Mucosa of descending colon (tissue), 3 donors: ENCODE data around the gene FAM83C. TPM values are rescaled to one million over a fixed set of nuclear protein-coding genes. Genes with fewer than 3 reads are reported as not detected.
"Not testable (repeated sequence)": the region's sequence is repeated elsewhere in the genome, so short reads cannot be mapped to it uniquely, and the experiment has no call there.

Experiments used
- ATAC-seq: fragments of 200-7000 bp; cut with Tn5 transposase; one replicate; pipeline ENCODE4 v1.9.1; 2020; ENCODE audit warnings: mild to moderate bottlenecking, moderate library complexity
- DNase-seq, 3 donors: peaks; one replicate each; pipeline ENCODE4 v3.0.0-alpha.2; 2020
- H3K36me3 ChIP-seq: fragments of 200-600 bp; one replicate; pipeline ENCODE4 v1.8.0; 2021; ENCODE audit warnings: low read depth, mild to moderate bottlenecking
- H3K4me1 ChIP-seq: fragments of 200-600 bp; one replicate; pipeline ENCODE4 v1.8.0; 2021; ENCODE audit warnings: low read depth, mild to moderate bottlenecking
- H3K4me3 ChIP-seq: fragments of 200-600 bp; one replicate; pipeline ENCODE4 v1.8.0; 2021; ENCODE audit warnings: mild to moderate bottlenecking
- H3K9me3 ChIP-seq: fragments of 200-600 bp; one replicate; pipeline ENCODE4 v1.8.0; 2021; ENCODE audit warnings: mild to moderate bottlenecking
- CTCF ChIP-seq: fragments of 200-600 bp; IDR thresholded peaks from one replicate; pipeline ENCODE4 v1.8.0; 2022; ENCODE audit warnings: antibody characterized with exemption, mild to moderate bottlenecking
- intact Hi-C, 2 donors: fragments of 100-400 bp; cut with DNase I in 1 of 2; cut with micrococcal nuclease in 1 of 2; formaldehyde crosslinking; loops; one replicate each; pipeline versions ENCODE4 v1.11.0 to v1.11.1; 2022; cut with DNase I, micrococcal nuclease
- total RNA-seq, 3 donors: library from RNA; stranded (reverse); fragmentation: NEBNext Ultra II Directional in 2 of 3; extraction: Animal tissue kit (Norgen Biotek cat#: 25700) in 2 of 3; gene quantifications; one replicate each; pipeline versions ENCODE4 v1.2.1 to v1.2.4, GENCODE V29; 2021 to 2023
- donor health status: DM: no; HTN: no; CAD: no; lungs with moderate emphysema.
- donor health status: DM: no; HTN: no; CAD: no.
- donor health status: DM: no; HTN: yes; CAD: no.

FAM83C gene
- total RNA-seq, 3 donors from 2014 or later, result 0.13 to 0.41 TPM; not detected in 1

- Histone ChIP-seq H3K4me3 (no peak overlapping the region), H3K4me1 (peaks cover 12% of the 10 kb centered on the region), H3K9me3 (no peaks in the 10 kb centered on the region), H3K36me3 (no peaks in the 10 kb centered on the region)
- intact Hi-C loops, result no loop called here
- DNase-seq (no peak), ATAC-seq (peak; percentile 77)
- TF ChIP-seq CTCF, result no peak
Observed at GRCh38 chr20:35263532-35264341, 28.5 kb downstream of the FAM83C start.

- intact Hi-C loops, H3K36me3 ChIP-seq, H3K9me3 ChIP-seq, H3K4me3 ChIP-seq: not testable (repeated sequence)
- DNase-seq (peak in 1 of 3 donors; percentile 42), ATAC-seq (peak; percentile 87)
- peaks cover 12% of the 10 kb centered on the region for H3K4me1 ChIP-seq
Observed at GRCh38 chr20:35262731-35263531, 29.3 kb downstream of the FAM83C start.

- H3K9me3 ChIP-seq, intact Hi-C loops, ATAC-seq, H3K36me3 ChIP-seq, DNase-seq, H3K4me3 ChIP-seq: not testable (repeated sequence)
- peaks cover 12% of the 10 kb centered on the region for H3K4me1 ChIP-seq
Observed at GRCh38 chr20:35262321-35262720, 29.9 kb downstream of the FAM83C start.

DNA sequence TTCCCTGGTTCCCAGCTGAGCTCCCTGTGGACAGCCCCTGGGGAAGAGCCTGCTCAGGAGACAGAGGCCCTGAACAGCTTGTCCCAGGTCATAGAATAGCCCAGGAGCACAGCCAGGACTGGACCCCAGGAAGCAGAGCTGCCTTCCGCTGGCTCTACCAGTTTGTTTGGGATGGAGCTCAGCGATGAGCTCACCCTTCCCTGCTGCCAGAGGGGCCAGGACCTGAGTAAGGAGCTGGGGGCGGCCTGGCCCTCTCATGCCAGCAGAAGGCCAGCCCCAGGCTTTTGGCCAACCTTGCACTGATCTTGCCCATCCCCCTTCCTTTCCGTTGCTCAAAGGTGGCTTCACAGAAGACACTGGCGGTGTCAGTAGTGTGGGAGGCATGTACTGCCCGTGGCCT is 31.8 kb downstream of the FAM83C start:
- no peak for ATAC-seq
- TF ChIP-seq CTCF, result no peak
- intact Hi-C loops, result no loop called here

GRCh38 chr20:35257175-35257909 is 34.9 kb downstream of the FAM83C start:
- no peaks in the 10 kb centered on the region for H3K4me1 ChIP-seq
- no peak for DNase-seq
- no peak for ATAC-seq
- no peak overlapping the region for H3K4me3 ChIP-seq
- no peaks in the 10 kb centered on the region for H3K9me3 ChIP-seq
- no peak for TF ChIP-seq CTCF
- intact Hi-C loops, result no loop called here
- no peaks in the 10 kb centered on the region for H3K36me3 ChIP-seq

More for the DNA sequence above, 31.8 kb downstream of the FAM83C start:
- H3K36me3 ChIP-seq, result no peaks in the 10 kb centered on the region
- H3K4me3 ChIP-seq, result no peak overlapping the region
- no peak for DNase-seq
- H3K4me1 ChIP-seq, result peaks cover 12% of the 10 kb centered on the region
- no peaks in the 10 kb centered on the region for H3K9me3 ChIP-seq

DNA sequence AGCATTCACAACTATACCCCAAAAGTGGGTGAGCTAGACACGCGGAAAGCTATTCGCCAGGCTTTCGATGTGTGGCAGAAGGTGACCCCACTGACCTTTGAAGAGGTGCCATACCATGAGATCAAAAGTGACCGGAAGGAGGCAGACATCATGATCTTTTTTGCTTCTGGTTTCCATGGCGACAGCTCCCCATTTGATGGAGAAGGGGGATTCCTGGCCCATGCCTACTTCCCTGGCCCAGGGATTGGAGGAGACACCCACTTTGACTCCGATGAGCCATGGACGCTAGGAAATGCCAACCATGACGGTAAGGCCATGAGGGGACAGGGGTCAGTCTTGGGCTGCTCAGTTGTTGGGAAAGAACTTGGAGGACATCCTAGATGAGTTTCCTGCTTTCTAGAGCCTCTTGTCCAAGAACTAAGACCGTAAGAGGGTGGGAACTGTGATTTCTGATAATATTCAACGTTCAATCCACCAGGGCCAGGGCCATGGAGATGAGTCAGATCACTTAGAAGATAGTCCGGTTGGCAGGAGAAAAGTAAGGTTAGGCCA is 37.7 kb downstream of the FAM83C start:
- H3K9me3 ChIP-seq, result no peaks in the 10 kb centered on the region
- no peak for TF ChIP-seq CTCF
- DNase-seq (no peak), ATAC-seq (no peak)
- intact Hi-C loops, result no loop called here
- H3K36me3 ChIP-seq, result no peaks in the 10 kb centered on the region
- H3K4me3 ChIP-seq, result no peak overlapping the region
- H3K4me1 ChIP-seq, result peaks cover 4% of the 10 kb centered on the region
